Activated CD8-positive, alpha-beta memory T cell treated with anti-CD3 and anti-CD28 coated beads, Interleukin-2, amount 10 ng/mL, durations not matched to agents 7 days and 5 days (primary cell): ENCODE results near the gene UBE3A. TPM values are rescaled to one million over a fixed set of nuclear protein-coding genes. Genes with fewer than 3 reads are reported as not detected.
"Not testable (repeated sequence)": the region's sequence is repeated elsewhere in the genome, so short reads cannot be mapped to it uniquely, and the experiment has no call there.

Experiments
- ATAC-seq: fragments of 150-1000 bp; cut with Tn5 transposase; one replicate; pipeline ENCODE4 v1.10.0; 2021; ENCODE audit warnings: moderate library complexity
- CTCF ChIA-PET: fragments of 350-600 bp; sonication (Branson Sonifier 250); formaldehyde crosslinking; loops from one replicate; lab custom pipeline; 2021; ENCODE audit warnings: antibody characterized with exemption; lab: Charles Lee
- DNase-seq: peaks from one replicate; pipeline ENCODE4 v3.0.0-alpha.2; 2020
- H3K27ac Mint-ChIP-seq: one replicate; pipeline ENCODE4 v1.8.0; 2021; ENCODE audit warnings: mild to moderate bottlenecking, mixed read lengths
- H3K27me3 Mint-ChIP-seq: one replicate; pipeline ENCODE4 v1.8.0; 2021; ENCODE audit warnings: mixed read lengths
- H3K36me3 Mint-ChIP-seq: one replicate; pipeline ENCODE4 v1.8.0; 2021; ENCODE audit warnings: mild to moderate bottlenecking, mixed read lengths
- H3K4me1 Mint-ChIP-seq: one replicate; pipeline ENCODE4 v1.8.0; 2021; ENCODE audit warnings: mixed read lengths
- H3K4me3 Mint-ChIP-seq: one replicate; pipeline ENCODE4 v1.8.0; 2021; ENCODE audit warnings: mild to moderate bottlenecking, moderate library complexity, mixed read lengths
- H3K9me3 Mint-ChIP-seq: one replicate; pipeline ENCODE4 v1.8.0; 2022; ENCODE audit warnings: low read depth, mixed read lengths
- total RNA-seq, 2 experiments: library from RNA; stranded (reverse); gene quantifications; one replicate each; pipeline ENCODE4 v1.2.3, GENCODE V29; 2021

UBE3A gene
- total RNA-seq, 2 experiments from 2014 or later = 81.0 to 89.8 TPM

- CTCF ChIA-PET = no interaction called here
- Mint-ChIP-seq H3K4me1 (peaks cover 26% of the 10 kb centered on the region), H3K27ac (no peak overlapping the region), H3K27me3 (no peaks in the 10 kb centered on the region), H3K9me3 (no peaks in the 10 kb centered on the region), H3K4me3 (no peak overlapping the region), H3K36me3 (peaks cover 48% of the 10 kb centered on the region)
- DNase-seq (no peak), ATAC-seq (no peak)
These were observed 6.8 kb downstream of the UBE3A start for GRCh38 chr15:25431836-25432561.

- Mint-ChIP-seq H3K9me3 (peaks cover 12% of the 10 kb centered on the region), H3K27me3 (no peaks in the 10 kb centered on the region), H3K36me3 (peaks cover 49% of the 10 kb centered on the region), H3K27ac (no peak overlapping the region), H3K4me1 (peaks cover 13% of the 10 kb centered on the region), H3K4me3 (no peak overlapping the region)
- DNase-seq = no peak
- CTCF ChIA-PET = interaction anchor here (0.7 to 1.3 kb wide), 2 partner anchors 8 to 319 kb away, joined by 3 read pairs; no protein-coding TSS in a partner anchor
- no peak for ATAC-seq
These were observed 11.0 kb downstream of the UBE3A start for GRCh38 chr15:25427861-25428260.

- ATAC-seq (no peak), DNase-seq (no peak)
- Mint-ChIP-seq H3K4me3 (no peak overlapping the region), H3K36me3 (peaks cover 46% of the 10 kb centered on the region), H3K4me1 (peaks cover 9% of the 10 kb centered on the region), H3K27me3 (no peaks in the 10 kb centered on the region), H3K9me3 (peaks cover 12% of the 10 kb centered on the region), H3K27ac (no peak overlapping the region)
- CTCF ChIA-PET = interaction anchor here (0.7 to 1.3 kb wide), 2 partner anchors 9 to 319 kb away, joined by 3 read pairs; no protein-coding TSS in a partner anchor
These were observed 11.8 kb downstream of the UBE3A start for GRCh38 chr15:25426896-25427610.

GRCh38 chr15:25424073-25424472 is 14.8 kb downstream of the UBE3A start:
- peaks cover 59% of the 10 kb centered on the region for H3K36me3 Mint-ChIP-seq
- ATAC-seq (no peak), DNase-seq (no peak)
- H3K4me3 Mint-ChIP-seq = no peak overlapping the region
- H3K27me3 Mint-ChIP-seq = no peaks in the 10 kb centered on the region
- H3K27ac Mint-ChIP-seq = no peak overlapping the region
- H3K9me3 Mint-ChIP-seq = peaks cover 22% of the 10 kb centered on the region
- CTCF ChIA-PET = no interaction called here
- H3K4me1 Mint-ChIP-seq = peaks cover 13% of the 10 kb centered on the region

GRCh38 chr15:25422021-25422420 is 16.8 kb downstream of the UBE3A start:
- H3K4me1 Mint-ChIP-seq = peaks cover 10% of the 10 kb centered on the region
- H3K27ac Mint-ChIP-seq = no peak overlapping the region
- peaks cover 24% of the 10 kb centered on the region for H3K9me3 Mint-ChIP-seq

GRCh38 chr15:25418202-25418601 is 20.6 kb downstream of the UBE3A start:
- Mint-ChIP-seq H3K36me3 (peaks cover 69% of the 10 kb centered on the region), H3K4me3 (no peak overlapping the region), H3K27ac (no peak overlapping the region), H3K9me3 (peaks cover 28% of the 10 kb centered on the region), H3K27me3 (no peaks in the 10 kb centered on the region), H3K4me1 (peaks cover 11% of the 10 kb centered on the region)
- no peak for ATAC-seq
- DNase-seq = no peak
- CTCF ChIA-PET = no interaction called here

More at GRCh38 chr15:25422021-25422420, 16.8 kb downstream of the UBE3A start:
- no peak for DNase-seq
- ATAC-seq = no peak
- Mint-ChIP-seq H3K4me3 (no peak overlapping the region), H3K27me3 (no peaks in the 10 kb centered on the region), H3K36me3 (peaks cover 64% of the 10 kb centered on the region)
- CTCF ChIA-PET = interaction anchor here (0.8 kb wide), 2 partner anchors 13 to 558 kb away, joined by 3 to 7 read pairs; no protein-coding TSS in a partner anchor

- peaks cover 28% of the 10 kb centered on the region for H3K9me3 Mint-ChIP-seq
- ATAC-seq (no peak), DNase-seq (no peak)
- no peak overlapping the region for H3K27ac Mint-ChIP-seq
- no peaks in the 10 kb centered on the region for H3K27me3 Mint-ChIP-seq
- peaks cover 11% of the 10 kb centered on the region for H3K4me1 Mint-ChIP-seq
- CTCF ChIA-PET = no interaction called here
- H3K36me3 Mint-ChIP-seq = peaks cover 70% of the 10 kb centered on the region
- no peak overlapping the region for H3K4me3 Mint-ChIP-seq
These were observed 21.2 kb downstream of the UBE3A start for GRCh38 chr15:25417604-25418003.

GRCh38 chr15:25416693-25417092 is 22.1 kb downstream of the UBE3A start:
- CTCF ChIA-PET = no interaction called here
- Mint-ChIP-seq H3K4me1 (peaks cover 11% of the 10 kb centered on the region), H3K4me3 (no peak overlapping the region), H3K9me3 (peaks cover 28% of the 10 kb centered on the region), H3K27ac (no peak overlapping the region), H3K36me3 (peaks cover 66% of the 10 kb centered on the region), H3K27me3 (no peaks in the 10 kb centered on the region)
- ATAC-seq = no peak
- no peak for DNase-seq

GRCh38 chr15:25415707-25416106 is 23.1 kb downstream of the UBE3A start:
- DNase-seq = no peak
- Mint-ChIP-seq H3K4me1 (peaks cover 7% of the 10 kb centered on the region), H3K27me3 (no peaks in the 10 kb centered on the region), H3K9me3 (peaks cover 23% of the 10 kb centered on the region), H3K27ac (no peak overlapping the region), H3K36me3 (peaks cover 64% of the 10 kb centered on the region), H3K4me3 (no peak overlapping the region)
- ATAC-seq = no peak
- CTCF ChIA-PET = interaction anchor here (0.7 kb wide), 1 partner anchor 519 kb away, joined by 3 read pairs; no protein-coding TSS in a partner anchor

- Mint-ChIP-seq H3K9me3 (peaks cover 21% of the 10 kb centered on the region), H3K4me3 (no peak overlapping the region), H3K27ac (no peak overlapping the region)
These were observed 23.6 kb downstream of the UBE3A start for GRCh38 chr15:25415217-25415616.

GRCh38 chr15:25410649-25411048 is 28.2 kb downstream of the UBE3A start:
- CTCF ChIA-PET = interaction anchor here (1.3 kb wide), 1 partner anchor 13 kb away, joined by 5 read pairs; no protein-coding TSS in a partner anchor
- Mint-ChIP-seq H3K36me3 (peaks cover 53% of the 10 kb centered on the region), H3K9me3 (peaks cover 11% of the 10 kb centered on the region), H3K27me3 (no peaks in the 10 kb centered on the region), H3K4me3 (no peak overlapping the region), H3K4me1 (peaks cover 16% of the 10 kb centered on the region), H3K27ac (no peak overlapping the region)
- DNase-seq = no peak
- ATAC-seq = no peak

More at GRCh38 chr15:25415217-25415616, 23.6 kb downstream of the UBE3A start:
- CTCF ChIA-PET = interaction anchor here (0.7 kb wide), 1 partner anchor 519 kb away, joined by 3 read pairs; no protein-coding TSS in a partner anchor
- ATAC-seq (no peak), DNase-seq (no peak)
- no peaks in the 10 kb centered on the region for H3K27me3 Mint-ChIP-seq
- H3K4me1 Mint-ChIP-seq = peaks cover 7% of the 10 kb centered on the region
- H3K36me3 Mint-ChIP-seq = peaks cover 63% of the 10 kb centered on the region

GRCh38 chr15:25409731-25410130 is 29.1 kb downstream of the UBE3A start:
- H3K4me1 Mint-ChIP-seq = peaks cover 11% of the 10 kb centered on the region
- H3K9me3 Mint-ChIP-seq, ATAC-seq, H3K27ac Mint-ChIP-seq, CTCF ChIA-PET, H3K4me3 Mint-ChIP-seq, H3K27me3 Mint-ChIP-seq, DNase-seq: not testable (repeated sequence)
- H3K36me3 Mint-ChIP-seq = peaks cover 55% of the 10 kb centered on the region

- CTCF ChIA-PET = no interaction called here
- no peak for ATAC-seq
- H3K27ac Mint-ChIP-seq = no peak overlapping the region
These were observed 29.9 kb downstream of the UBE3A start for GRCh38 chr15:25408929-25409328.

More at GRCh38 chr15:25408929-25409328, 29.9 kb downstream of the UBE3A start:
- peaks cover 57% of the 10 kb centered on the region for H3K36me3 Mint-ChIP-seq
- no peak for DNase-seq
- H3K4me1 Mint-ChIP-seq = peaks cover 9% of the 10 kb centered on the region
- no peak overlapping the region for H3K4me3 Mint-ChIP-seq
- peaks cover 3% of the 10 kb centered on the region for H3K9me3 Mint-ChIP-seq
- no peaks in the 10 kb centered on the region for H3K27me3 Mint-ChIP-seq
